ENCODE data around the gene PCNX2.

DNA sequence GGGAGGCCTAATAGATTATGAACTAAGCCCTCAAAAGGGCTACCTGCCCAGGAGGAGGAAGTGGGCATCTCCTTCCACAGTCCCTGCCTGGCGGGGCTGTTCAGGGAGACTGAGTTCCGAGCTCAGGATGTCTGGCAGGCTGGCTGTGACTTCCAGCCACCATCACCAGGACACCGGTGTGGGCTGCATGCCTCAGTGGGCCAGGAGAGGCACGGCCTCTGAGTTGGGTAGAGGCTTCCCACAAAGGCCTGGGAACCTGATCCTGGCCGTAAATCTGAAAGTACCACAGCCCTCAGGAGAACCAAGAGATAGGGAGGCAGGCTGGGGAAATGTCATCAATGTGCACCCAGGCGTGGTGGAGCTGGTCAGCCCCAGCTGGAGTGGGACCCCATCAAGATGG is 316.0 kb downstream of the PCNX2 start:
- no peak for TF ChIP-seq SP2 (CRISPR knock-in tag; IDR thresholded peaks at IDR 0.05)
- no peak for TF ChIP-seq KIAA2018 (CRISPR knock-in tag; IDR thresholded peaks at IDR 0.05; ENCODE audit: borderline replicate concordance)
- TF ChIP-seq ZSCAN30 (CRISPR knock-in tag; IDR thresholded peaks at IDR 0.05), result no peak
